CD14-positive monocyte (primary cell): ENCODE measurements around the gene ADAM8. TPM values are rescaled to one million over a fixed set of nuclear protein-coding genes. Genes with fewer than 3 reads are reported as not detected.
A peak's percentile ranks its signal among the peaks of the same experiment; 100 is the strongest.

Experiments used
- DNase-seq, 3 donors: peaks; one replicate each; pipeline ENCODE4 v3.0.0-alpha.2; 2011 to 2022
- H2AFZ ChIP-seq: 2 replicates; pipeline ENCODE4 v1.6.0; 2012; ENCODE audit warnings: mild to moderate bottlenecking, low read depth, low read length, inconsistent platforms; ENCODE audit not compliant: insufficient read depth, poor library complexity, severe bottlenecking
- H3K27ac ChIP-seq, 2 donors: 1 replicate in 1 of 2; 2 replicates in 1 of 2; pipeline ENCODE4 v1.5.1; 2012 to 2013; ENCODE audit warnings: low read length in 2 of 2, control low read depth in 1 of 2, inconsistent platforms in 1 of 2, low read depth in 1 of 2, mild to moderate bottlenecking in 1 of 2
- H3K27me3 ChIP-seq, 2 donors: one replicate each; pipeline versions ENCODE4 v1.6.0 to v1.6.1; 2011 to 2013; ENCODE audit warnings: low read length in 2 of 2; ENCODE audit not compliant: control insufficient read depth in 2 of 2, insufficient read depth in 2 of 2
- H3K36me3 ChIP-seq, 2 donors: replicated peaks in 1 of 2; 1 replicate in 1 of 2; 2 replicates in 1 of 2; pipeline versions ENCODE4 v1.5.1 to v1.6.1; 2012 to 2013; ENCODE audit warnings: low read length in 2 of 2, control low read depth in 1 of 2, inconsistent platforms in 1 of 2, mild to moderate bottlenecking in 1 of 2; ENCODE audit not compliant: insufficient read depth in 2 of 2, control insufficient read depth in 1 of 2
- H3K4me1 ChIP-seq, 2 donors: 1 replicate in 1 of 2; 2 replicates in 1 of 2; pipeline versions ENCODE4 v1.5.1 to v1.6.1; 2012 to 2013; ENCODE audit warnings: low read length in 2 of 2, control low read depth in 1 of 2, inconsistent platforms in 1 of 2, mild to moderate bottlenecking in 1 of 2, moderate library complexity in 1 of 2; ENCODE audit not compliant: insufficient read depth in 2 of 2, control insufficient read depth in 1 of 2
- H3K4me2 ChIP-seq: replicated peaks from 2 replicates; pipeline ENCODE3; 2012; ENCODE audit warnings: low read length, moderate library complexity, mild to moderate bottlenecking; ENCODE audit not compliant: poor library complexity, severe bottlenecking; ENCODE audit errors: extremely low read depth
- H3K4me3 ChIP-seq, 3 experiments: fragments of 200-600 bp in 1 of 3; sonication (generic) in 1 of 3; replicated peaks in 1 of 3; 1 replicate in 2 of 3; 2 replicates in 1 of 3; pipeline ENCODE4 v1.5.1; 2011 to 2013; ENCODE audit warnings: low read length in 3 of 3, mild to moderate bottlenecking in 3 of 3, control low read depth in 2 of 3, low read depth in 2 of 3, inconsistent platforms in 1 of 3, moderate library complexity in 1 of 3
- H3K79me2 ChIP-seq: 2 replicates; pipeline ENCODE4 v1.6.0; 2012; ENCODE audit warnings: mild to moderate bottlenecking, control low read depth, inconsistent platforms, low read length, moderate library complexity; ENCODE audit not compliant: insufficient read depth
- H3K9ac ChIP-seq: 2 replicates; pipeline ENCODE4 v1.6.0; 2017; ENCODE audit warnings: low read length, mild to moderate bottlenecking; ENCODE audit not compliant: insufficient read depth, poor library complexity, severe bottlenecking
- H3K9me3 ChIP-seq, 2 donors: replicated peaks in 1 of 2; 1 replicate in 1 of 2; 2 replicates in 1 of 2; pipeline versions ENCODE4 v1.5.1 to v1.6.1; 2012 to 2013; ENCODE audit warnings: low read length in 2 of 2, control low read depth in 1 of 2; ENCODE audit not compliant: control insufficient read depth in 1 of 2, insufficient read depth in 1 of 2
- H4K20me1 ChIP-seq: 2 replicates; pipeline ENCODE4 v1.6.0; 2012; ENCODE audit warnings: mild to moderate bottlenecking, low read length, control low read depth, moderate library complexity; ENCODE audit not compliant: insufficient read depth
- H3K27ac Mint-ChIP-seq, 7 donors: one replicate each; pipeline ENCODE4 v1.8.0; 2020; ENCODE audit warnings: mild to moderate bottlenecking in 7 of 7, mixed read lengths in 7 of 7, moderate library complexity in 6 of 7, inconsistent platforms in 2 of 7
- H3K27me3 Mint-ChIP-seq, 3 donors: one replicate each; pipeline ENCODE4 v1.8.0; 2021 to 2022; ENCODE audit warnings: low read depth in 3 of 3, mild to moderate bottlenecking in 3 of 3, mixed read lengths in 3 of 3, moderate library complexity in 3 of 3, inconsistent platforms in 1 of 3
- H3K36me3 Mint-ChIP-seq, 2 donors: one replicate each; pipeline ENCODE4 v1.8.0; 2020; ENCODE audit warnings: mixed read lengths in 2 of 2, inconsistent platforms in 1 of 2, mild to moderate bottlenecking in 1 of 2
- H3K4me1 Mint-ChIP-seq: one replicate; pipeline ENCODE4 v1.8.0; 2020; ENCODE audit warnings: mild to moderate bottlenecking, mixed read lengths
- H3K4me3 Mint-ChIP-seq, 2 donors: one replicate each; pipeline ENCODE4 v1.8.0; 2020; ENCODE audit warnings: mild to moderate bottlenecking in 2 of 2, mixed read lengths in 2 of 2, moderate library complexity in 1 of 2
- H3K9me3 Mint-ChIP-seq, 7 donors: one replicate each; pipeline ENCODE4 v1.8.0; 2020 to 2022; ENCODE audit warnings: mixed read lengths in 7 of 7, mild to moderate bottlenecking in 6 of 7, moderate library complexity in 6 of 7, inconsistent platforms in 2 of 7
- CTCF ChIP-seq: fragments of 200-600 bp; IDR thresholded peaks from one replicate; pipeline ENCODE4 v1.8.0; 2022; ENCODE audit warnings: antibody characterized with exemption, mild to moderate bottlenecking
- WGBS: methylation state at CpG from one replicate; pipeline ENCODE4 v1.1.5; 2013; ENCODE audit warnings: missing lambda C conversion rate; ENCODE audit not compliant: insufficient coverage; 5-methylcytosine and 5-hydroxymethylcytosine counted together
- intact Hi-C, 2 donors: fragments of 100-400 bp; cut with micrococcal nuclease; formaldehyde crosslinking; loops; one replicate each; pipeline versions ENCODE4 v1.15.0 to v1.15.1; 2023
- polyA plus RNA-seq, 3 donors: library from polyadenylated mRNA; depleted of rRNA in 1 of 3; unstranded in 2 of 3; stranded (reverse) in 1 of 3; fragments of 300-500 nt in 2 of 3; fragments of >200 nt in 1 of 3; fragmentation: Illumina TruSeq in 2 of 3; gene quantifications; 1 replicate in 2 of 3; 2 replicates in 1 of 3; pipeline ENCODE4 v1.2.3, GENCODE V29; 2012 to 2021

ADAM8 gene
- polyA plus RNA-seq, 3 donors: 32.7 to 228 (median 72.8) TPM

- H3K79me2 ChIP-seq: peaks cover 44% of the 10 kb centered on the region
- Mint-ChIP-seq H3K4me3 (peak overlapping the region; percentile 58 to 76), H3K27ac (peak overlapping the region; percentile 28 to 100 (median 90)), H3K4me1 (peaks cover 35% of the 10 kb centered on the region), H3K9me3 (peaks cover 0 to 3% (median 0%) of the 10 kb centered on the region in 7 donors), H3K27me3 (peaks cover 0 to 5% (median 0%) of the 10 kb centered on the region in 3 donors), H3K36me3 (peaks cover 50 to 60% of the 10 kb centered on the region in 2 donors)
- peak overlapping the region; percentile 95 to 96 for H3K27ac ChIP-seq
- TF ChIP-seq CTCF: no peak
- WGBS: 22% methylated on average over 39 of the region's 46 CpGs
- peak overlapping the region; percentile 78 for H2AFZ ChIP-seq
- H3K4me1 ChIP-seq: peaks cover 37 to 42% of the 10 kb centered on the region in 2 donors
- H3K4me3 ChIP-seq: peak overlapping the region; percentile 77 to 87 (median 86)
- intact Hi-C loops: loop anchor here (2.0 to 5.0 kb wide), 3 partner anchors 30 to 52 kb away; no protein-coding TSS in a partner anchor
- H3K9me3 ChIP-seq: no peaks in the 10 kb centered on the region
- H3K4me2 ChIP-seq: peak overlapping the region; percentile 75
- no peaks in the 10 kb centered on the region for H3K27me3 ChIP-seq
- DNase-seq: peak; percentile 85 to 92 (median 88)
- peak overlapping the region; percentile 99 for H3K9ac ChIP-seq
- peaks cover 15% of the 10 kb centered on the region for H4K20me1 ChIP-seq
- peaks cover 25 to 40% of the 10 kb centered on the region in 2 donors for H3K36me3 ChIP-seq
These were observed 32.5 kb upstream of the ADAM8 start for GRCh38 chr10:133309100-133309719.

GRCh38 chr10:133308421-133309099 is 31.9 kb upstream of the ADAM8 start, which contains the start of the genes TUBGCP2 and ZNF511:
TUBGCP2 (minus strand) TSS chr10:133308872; CDS start chr10:133302941, 5,931 bp downstream.
ZNF511 (plus strand) TSS chr10:133308914; CDS start chr10:133308944, 30 bp downstream.
- Mint-ChIP-seq H3K27me3 (peaks cover 0 to 5% (median 0%) of the 10 kb centered on the region in 3 donors), H3K4me3 (peak within 1 kb of the TSS; percentile 98 to 99), H3K4me1 (peaks cover 34% of the 10 kb centered on the region), H3K27ac (peak within 1 kb of the TSS; percentile 99 to 100 (median 100)), H3K36me3 (peaks cover 55 to 66% of the 10 kb centered on the region in 2 donors), H3K9me3 (peaks cover 0 to 3% (median 0%) of the 10 kb centered on the region in 7 donors)
- no peaks in the 10 kb centered on the region for H3K9me3 ChIP-seq
- peak within 1 kb of the TSS; percentile 95 to 96 for H3K27ac ChIP-seq
- no peak for TF ChIP-seq CTCF
- peak within 1 kb of the TSS; percentile 99 for H3K9ac ChIP-seq
- H3K4me1 ChIP-seq: peaks cover 37 to 42% of the 10 kb centered on the region in 2 donors
- H3K36me3 ChIP-seq: peaks cover 25 to 45% of the 10 kb centered on the region in 2 donors
- peak within 1 kb of the TSS; percentile 78 for H2AFZ ChIP-seq
- H3K4me3 ChIP-seq: peak within 1 kb of the TSS; percentile 77 to 87 (median 86)
- H3K79me2 ChIP-seq: peaks cover 51% of the 10 kb centered on the region
- H3K27me3 ChIP-seq: no peaks in the 10 kb centered on the region
- DNase-seq: peak; percentile 83 to 91 (median 87)
- peaks cover 22% of the 10 kb centered on the region for H4K20me1 ChIP-seq
- WGBS: under 1% methylated on average over 83 of the region's 89 CpGs
- intact Hi-C loops: loop anchor here (2.0 to 5.0 kb wide), 3 partner anchors 30 to 51 kb away; no protein-coding TSS in a partner anchor
- H3K4me2 ChIP-seq: peak within 1 kb of the TSS; percentile 75
